ENCODE results near the gene XRCC3. TPM values are rescaled to one million over a fixed set of nuclear protein-coding genes. Genes with fewer than 3 reads are reported as not detected.

The XRCC3 gene
- total and polyA plus RNA-seq, 2 of the 8 experiments (the other 6 are each of a cell fraction or from before 2014, with no cell fraction given): 36.9 to 41.8 TPM

- Histone ChIP-seq H2BK120ac (replicated peaks; ENCODE audit: low read depth, low read length) (no peak overlapping the region), H3K14ac (ENCODE audit: insufficient read length) (no peak overlapping the region), H3K4ac (replicated peaks; ENCODE audit: insufficient read length, low read depth, low read length) (no peak overlapping the region), H2BK20ac (ENCODE audit: low read length) (no peak overlapping the region), H3K23ac (ENCODE audit: insufficient read length) (no peak overlapping the region), H3K23me2 (ENCODE audit: low read depth, low read length) (no peaks in the 10 kb centered on the region), H3K18ac (ENCODE audit: extremely low read depth, low read length) (no peak overlapping the region), H3K4me3 (ENCODE audit: extremely low read depth in 1 of 4, insufficient read depth in 2 of 4, low read depth in 3 of 4, low read length in 4 of 4) (no peak overlapping the region), H3K9ac (replicated peaks in 1 of 4; ENCODE audit: extremely low read depth in 1 of 4, low read depth in 3 of 4, low read length in 3 of 4) (no peak overlapping the region), H3K27me3 (replicated peaks in 1 of 4; ENCODE audit: control insufficient read depth in 3 of 4, extremely low read depth in 1 of 4, insufficient read depth in 3 of 4, low read length in 3 of 4) (no peaks in the 10 kb centered on the region), H4K20me1 (replicated peaks in 1 of 2; ENCODE audit: control insufficient read depth in 1 of 2, insufficient read depth in 2 of 2, low read length in 2 of 2) (peaks cover 2 to 7% of the 10 kb centered on the region in 2 experiments), H2BK15ac (ENCODE audit: low read length) (no peak overlapping the region), H3K56ac (replicated peaks; ENCODE audit: insufficient read length, low read depth, low read length) (no peak overlapping the region), H2BK5ac (ENCODE audit: low read depth, low read length) (no peak overlapping the region), H3K79me2 (ENCODE audit: control insufficient read depth in 1 of 2, insufficient read depth in 2 of 2, low read length in 2 of 2) (peaks cover 3 to 6% of the 10 kb centered on the region in 2 experiments; a peak in 3 of 4 replicates), H3K9me3 (ENCODE audit: insufficient read depth in 2 of 2, low read depth in 1 of 2, low read length in 1 of 2) (no peaks in the 10 kb centered on the region), H2BK12ac (ENCODE audit: low read depth, low read length) (no peak overlapping the region), H3K79me1 (ENCODE audit: low read depth, low read length) (peaks cover 11% of the 10 kb centered on the region; the same call in 1 of the 2 replicates), H2AK5ac (ENCODE audit: low read depth, low read length) (no peak overlapping the region), H4K91ac (replicated peaks; ENCODE audit: insufficient read length, low read length) (no peak overlapping the region), H4K8ac (ENCODE audit: extremely low read depth, insufficient read depth, low read length) (no peak overlapping the region), H3K4me2 (ENCODE audit: insufficient read depth in 1 of 2, low read depth in 2 of 2, low read length in 2 of 2) (no peak overlapping the region), H2AFZ (ENCODE audit: low read length) (no peak overlapping the region), H4K5ac (ENCODE audit: insufficient read length, low read depth, low read length) (no peak overlapping the region), H3K4me1 (replicated peaks in 1 of 4; ENCODE audit: control insufficient read depth in 3 of 4, insufficient read depth in 4 of 4, low read length in 3 of 4) (no peaks in the 10 kb centered on the region), H3K36me3 (ENCODE audit: control insufficient read depth in 2 of 4, insufficient read depth in 4 of 4, low read length in 3 of 4) (peaks cover 20 to 69% (median 49%) of the 10 kb centered on the region in 4 experiments), H3K27ac (ENCODE audit: low read depth, low read length) (no peak overlapping the region)
- whole genome bisulfite sequencing, 2 experiments (ENCODE audit: extremely low coverage in 1 of 2, insufficient coverage in 1 of 2, insufficient read length in 1 of 2, insufficient replicate concordance in 2 of 2, low coverage in 1 of 2, low lambda C conversion rate in 2 of 2, missing lambda C conversion rate in 1 of 2): 94% methylated on average over 13 of the region's 13 CpGs; no CpG with 5 or more reads in 1 of the 2 experiments
- TF ChIP-seq POU5F1 (IDR thresholded peaks at IDR 0.05; ENCODE audit: low read depth, low read length): no peak
- no peak for TF ChIP-seq KDM1A (IDR thresholded peaks at IDR 0.05; ENCODE audit: borderline replicate concordance, low read length)
- TF ChIP-seq CBX8 (IDR thresholded peaks at IDR 0.05; ENCODE audit: borderline replicate concordance, low read depth, low read length): no peak
- no peak for TF ChIP-seq BACH1 (IDR thresholded peaks at IDR 0.05; ENCODE audit: low read length)
- TF ChIP-seq MAFK (IDR thresholded peaks at IDR 0.05; ENCODE audit: low read depth, low read length): no peak
- no peak for DNase-seq (ENCODE audit: low read depth in 1 of 2, low spot score in 2 of 2)
- FAIRE-seq: no peak
- ChIA-PET POLR2A (ENCODE audit: partially characterized antibody) (interaction anchor here (1.5 kb wide), 1 partner anchor 22 kb away, joined by 4 read pairs; no protein-coding TSS in a partner anchor), CTCF (ENCODE audit: partially characterized antibody) (interaction anchor here (1.2 kb wide), 1 partner anchor 44 kb away, joined by 3 read pairs; no protein-coding TSS in a partner anchor)
These were observed 57.8 kb downstream of the XRCC3 start for GRCh38 chr14:103657471-103657870.

All from H1 (cell line).